HG03565 (cell line): Measurements from ENCODE around the gene TCF7L1.

ENCODE experiments used
- ATAC-seq: cut with Tn5 transposase; IDR thresholded peaks from one replicate; pipeline ENCODE4 v1.9.1; 2021; ENCODE audit warnings: mild to moderate bottlenecking, moderate library complexity; ENCODE audit not compliant: unreplicated experiment

Gene TCF7L1

DNA sequence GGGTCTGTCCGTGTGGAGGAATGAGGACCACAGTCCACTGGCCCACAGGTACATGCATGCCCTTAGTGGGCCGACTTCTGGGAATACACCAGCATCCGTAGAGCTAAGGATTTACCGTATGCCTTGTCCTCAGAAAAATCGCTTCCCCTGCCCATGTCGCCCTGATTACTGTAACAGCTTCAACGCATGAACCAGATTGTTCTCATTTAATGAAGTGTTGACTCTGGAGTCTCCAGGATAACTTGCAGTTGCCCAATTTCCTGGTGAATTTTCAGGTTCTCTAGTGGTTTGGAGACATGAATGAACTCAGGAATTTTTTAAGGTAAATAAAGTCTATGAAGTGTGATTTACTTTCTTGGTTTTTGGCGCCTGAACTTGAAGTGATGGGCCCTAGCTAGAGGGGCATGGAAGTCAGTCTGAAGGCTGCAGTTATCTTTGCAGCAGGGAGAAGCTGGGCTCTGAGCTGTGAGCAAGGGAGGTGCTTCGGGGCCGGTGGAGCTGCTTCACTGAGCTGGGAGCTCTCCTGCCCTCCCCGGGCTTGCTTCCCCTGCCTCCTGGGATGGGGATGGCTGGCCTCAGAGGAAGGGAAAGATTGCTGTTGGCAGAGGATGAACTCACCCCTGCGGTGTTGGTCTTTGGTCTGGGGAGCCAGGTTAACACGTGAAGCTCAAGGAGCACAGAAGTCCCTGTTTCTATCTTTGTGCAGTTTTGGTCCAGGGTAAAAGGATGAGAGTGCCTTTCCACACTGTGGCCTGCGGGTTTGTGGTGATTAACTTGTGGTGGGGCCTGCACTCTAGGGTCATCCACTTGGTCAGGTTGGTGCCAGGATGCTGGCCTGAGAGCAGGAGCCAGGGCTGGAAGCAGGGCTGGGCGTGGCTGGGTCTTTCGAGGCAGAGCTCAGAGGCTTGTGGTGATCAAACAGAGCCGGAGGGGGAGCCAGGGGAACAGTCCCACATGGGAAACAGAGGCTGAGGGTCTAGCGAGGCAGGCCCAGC is 28.1 kb downstream of the TCF7L1 start:
- ATAC-seq: no peak

GRCh38 chr2:85162746-85163301 is 29.6 kb downstream of the TCF7L1 start:
- no peak for ATAC-seq

DNA sequence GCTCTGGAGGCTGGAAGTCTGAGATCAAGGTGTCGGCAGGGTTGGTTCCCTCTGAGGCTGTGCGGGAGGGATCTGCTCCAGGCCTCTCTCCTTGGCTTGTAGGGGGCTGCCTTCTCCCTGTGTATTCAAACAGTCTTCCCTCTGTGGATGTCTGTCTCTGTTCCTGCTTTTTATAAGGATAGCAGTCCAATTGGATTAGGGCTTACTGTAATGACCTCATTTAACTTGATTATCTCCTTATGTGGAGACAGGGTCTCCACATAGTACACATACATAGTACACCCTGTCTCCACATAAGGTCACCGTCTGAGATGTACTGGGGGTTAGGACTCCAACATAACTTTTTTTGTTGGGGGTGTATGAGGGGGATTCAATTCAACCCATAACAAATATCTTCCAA is 30.5 kb downstream of the TCF7L1 start:
- ATAC-seq: no peak

- no peak for ATAC-seq
These were observed 31.0 kb downstream of the TCF7L1 start for GRCh38 chr2:85164145-85164569.

DNA sequence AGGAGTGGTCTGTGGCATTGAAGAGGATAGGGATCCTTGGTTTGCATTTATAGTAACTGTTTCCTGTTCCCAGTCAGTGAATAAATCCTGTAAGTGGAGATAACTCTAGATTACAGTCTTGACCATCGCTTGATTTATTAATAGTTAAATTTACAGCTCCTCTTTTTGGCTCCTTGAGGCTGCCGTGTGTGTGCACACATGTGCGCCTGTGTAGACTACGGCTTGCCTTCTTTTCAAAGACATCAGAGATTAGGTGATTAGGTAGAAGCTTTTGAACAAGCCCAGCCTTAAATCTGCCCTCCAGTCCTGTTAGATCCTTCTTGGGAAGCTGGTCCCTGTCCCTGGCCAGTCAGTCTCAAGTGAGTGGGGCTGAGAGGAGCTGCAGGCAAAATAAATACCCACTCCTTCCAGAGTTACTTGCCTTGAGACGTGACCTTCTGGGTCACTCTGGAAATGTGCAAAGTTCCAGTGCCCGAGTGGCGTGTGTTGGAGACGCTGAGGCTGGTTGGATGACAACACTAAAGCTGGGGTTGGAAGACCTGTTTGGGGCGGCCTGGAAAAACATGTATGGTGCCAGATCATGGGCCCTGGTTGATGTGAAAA is 32.0 kb downstream of the TCF7L1 start:
- ATAC-seq: no peak

DNA sequence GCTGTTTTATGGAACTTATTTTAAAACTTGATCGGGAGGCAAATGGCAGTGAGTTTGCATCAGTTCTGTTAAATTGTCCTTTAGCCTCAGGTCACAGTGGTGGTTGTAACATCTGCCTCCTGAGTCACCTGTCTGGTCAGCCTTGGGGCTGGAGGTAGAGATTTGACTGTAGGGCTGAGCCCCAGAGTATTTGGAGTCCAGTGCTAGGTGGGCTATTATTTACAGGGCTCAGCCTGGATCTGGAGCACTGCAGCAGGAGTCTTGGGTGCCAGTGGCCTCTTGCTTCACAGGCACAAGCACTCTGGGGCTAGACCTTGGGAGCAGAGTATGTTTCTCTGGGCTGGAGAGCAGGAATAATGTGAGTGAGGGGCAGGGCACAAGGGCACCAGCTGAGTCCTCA is 32.8 kb downstream of the TCF7L1 start:
- no peak for ATAC-seq

- no peak for ATAC-seq
These were observed 34.3 kb downstream of the TCF7L1 start for GRCh38 chr2:85167479-85167878.

DNA sequence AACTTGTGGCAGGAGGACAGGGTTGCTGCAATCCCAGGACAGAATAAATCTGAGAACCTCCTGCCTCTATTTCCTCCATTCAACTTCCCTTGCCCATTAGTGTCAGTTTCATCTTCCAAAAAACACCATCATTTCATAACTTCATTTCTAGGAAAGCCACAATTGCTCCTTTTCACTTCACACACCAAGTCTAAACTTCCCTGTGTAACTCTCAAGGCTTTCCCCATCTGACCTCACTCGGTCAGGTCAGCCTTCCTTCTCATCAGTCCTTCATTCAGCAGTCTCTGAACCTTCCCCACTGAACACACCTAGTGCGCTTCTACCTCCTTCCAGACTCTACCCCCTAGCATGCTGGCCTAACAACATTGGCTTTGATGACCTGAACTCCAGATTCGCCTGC is 35.8 kb downstream of the TCF7L1 start:
- ATAC-seq: no peak

GRCh38 chr2:85169581-85169980 is 36.4 kb downstream of the TCF7L1 start:
- ATAC-seq: no peak

DNA sequence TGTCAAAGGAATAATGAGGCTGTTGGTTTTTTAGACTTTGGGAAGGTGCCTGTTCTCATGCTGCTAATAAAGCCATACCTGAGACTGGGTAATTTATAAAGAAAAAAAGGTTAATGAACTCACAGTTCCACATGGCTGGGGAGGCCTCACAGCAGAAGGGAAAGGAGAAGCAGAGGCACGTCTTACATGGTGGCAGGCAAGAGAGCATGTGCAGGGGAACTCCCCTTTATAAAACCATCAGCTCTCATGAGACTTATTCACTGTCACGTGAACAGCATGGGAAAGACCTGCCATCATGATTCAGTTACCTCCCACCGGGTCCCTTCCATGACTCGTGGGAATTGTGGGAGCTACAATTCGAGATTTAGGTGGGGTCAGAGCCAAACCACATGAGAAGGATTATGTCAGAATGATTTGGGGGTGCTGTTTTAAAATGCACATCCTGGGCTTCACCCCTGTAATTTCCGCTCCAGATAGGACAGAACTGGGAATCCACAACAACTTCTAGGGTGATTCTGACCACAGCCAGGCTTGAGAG is 37.8 kb downstream of the TCF7L1 start:
- no peak for ATAC-seq

DNA sequence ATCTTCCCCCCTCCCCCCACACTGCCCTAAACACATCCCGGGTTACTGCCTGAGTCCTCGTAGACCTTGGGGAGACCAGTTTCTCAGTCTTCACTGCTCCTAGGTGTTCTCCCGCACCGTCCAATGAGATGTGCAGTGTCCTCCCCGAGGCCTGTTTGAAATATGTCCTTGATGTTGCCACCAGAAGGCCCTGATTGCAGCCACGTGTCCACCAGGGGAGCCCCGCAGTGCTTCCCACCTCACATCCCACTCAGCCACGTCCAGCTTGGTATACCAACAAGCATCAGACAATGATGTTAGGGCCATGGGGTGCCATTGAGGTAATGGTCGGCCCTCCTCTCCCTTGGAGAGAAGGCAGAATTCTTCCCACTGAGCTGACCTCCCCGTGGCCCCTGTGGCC is 38.7 kb downstream of the TCF7L1 start:
- no peak for ATAC-seq

DNA sequence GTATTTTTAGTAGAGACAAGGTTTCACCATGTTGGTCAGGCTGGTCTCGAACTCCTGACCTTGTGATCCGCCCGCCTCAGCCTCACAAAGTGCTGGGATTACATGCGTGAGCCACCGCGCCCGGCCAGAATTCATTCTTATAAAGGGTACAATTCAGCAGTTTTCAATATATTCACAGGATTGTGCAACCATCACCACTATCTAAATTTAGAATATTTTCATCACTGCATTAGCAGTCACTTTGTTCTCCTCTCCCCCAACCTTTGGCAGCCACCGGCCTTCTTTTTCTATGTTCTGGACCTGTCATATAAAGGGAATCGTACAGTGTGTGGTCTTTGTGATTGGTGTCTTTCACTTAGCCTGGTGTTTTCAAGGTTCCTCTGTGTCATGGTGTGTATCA is 40.7 kb downstream of the TCF7L1 start:
- ATAC-seq: no peak

DNA sequence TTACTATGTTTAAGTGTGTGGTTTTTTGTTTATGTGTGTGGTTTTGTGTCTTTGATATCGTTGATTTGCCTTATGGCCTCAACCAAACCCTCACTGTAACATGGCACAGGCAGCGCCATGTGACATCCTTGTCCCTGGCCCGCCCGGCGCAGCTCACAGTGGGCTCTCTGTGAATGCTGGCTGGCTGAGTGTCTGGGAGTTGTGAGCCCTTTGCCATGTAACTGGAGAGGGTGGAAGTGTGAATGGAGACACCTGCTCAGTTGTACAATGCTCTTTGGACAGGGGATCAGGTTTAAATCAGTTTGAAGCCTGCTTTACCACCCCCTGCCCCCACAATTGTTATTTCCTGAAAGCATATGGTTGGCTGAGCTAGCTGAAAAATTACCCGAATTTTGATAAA is 41.8 kb downstream of the TCF7L1 start:
- no peak for ATAC-seq

GRCh38 chr2:85175369-85176299 is 42.4 kb downstream of the TCF7L1 start:
- no peak for ATAC-seq

DNA sequence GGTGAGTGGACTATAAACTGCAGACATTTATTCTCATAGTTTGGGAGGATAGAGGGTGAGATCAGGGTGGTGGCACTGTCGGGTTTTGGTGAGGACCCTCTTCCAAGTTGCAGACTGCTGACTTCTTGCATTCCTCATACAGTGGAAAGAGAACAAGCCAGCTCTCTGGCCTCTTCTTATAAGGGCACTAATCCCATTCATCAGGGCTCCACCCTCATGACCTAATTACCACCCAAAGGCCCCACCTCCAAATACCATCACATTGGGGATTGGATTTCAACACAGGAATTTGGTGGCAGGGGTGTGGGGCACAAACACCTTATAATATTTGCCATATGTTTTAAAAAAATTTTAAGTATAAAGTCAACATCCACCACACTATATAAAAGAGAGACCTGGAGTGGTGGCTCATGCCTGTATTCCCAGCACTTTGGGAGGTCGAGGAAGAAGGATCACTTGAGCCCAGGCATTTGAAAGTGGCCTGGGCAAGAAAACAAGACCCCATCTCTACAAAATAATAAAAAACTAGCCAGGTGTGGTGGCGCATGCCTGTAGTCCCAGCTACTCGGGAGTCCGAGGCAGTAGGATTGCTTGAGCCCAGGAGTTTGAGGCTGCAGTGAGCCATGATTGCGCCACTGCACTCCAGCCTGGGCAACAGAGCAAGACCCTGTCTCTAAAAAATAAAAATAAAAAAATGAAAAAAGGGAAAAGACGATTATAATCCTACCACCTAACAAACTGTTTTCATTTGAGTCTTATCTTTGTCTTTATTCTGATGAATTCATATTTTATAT is 44.0 kb downstream of the TCF7L1 start:
- no peak for ATAC-seq

GRCh38 chr2:85178154-85178553 is 45.0 kb downstream of the TCF7L1 start:
- ATAC-seq: no peak

GRCh38 chr2:85178980-85179411 is 45.8 kb downstream of the TCF7L1 start:
- ATAC-seq: no peak

GRCh38 chr2:85179541-85179940 is 46.3 kb downstream of the TCF7L1 start:
- no peak for ATAC-seq

DNA sequence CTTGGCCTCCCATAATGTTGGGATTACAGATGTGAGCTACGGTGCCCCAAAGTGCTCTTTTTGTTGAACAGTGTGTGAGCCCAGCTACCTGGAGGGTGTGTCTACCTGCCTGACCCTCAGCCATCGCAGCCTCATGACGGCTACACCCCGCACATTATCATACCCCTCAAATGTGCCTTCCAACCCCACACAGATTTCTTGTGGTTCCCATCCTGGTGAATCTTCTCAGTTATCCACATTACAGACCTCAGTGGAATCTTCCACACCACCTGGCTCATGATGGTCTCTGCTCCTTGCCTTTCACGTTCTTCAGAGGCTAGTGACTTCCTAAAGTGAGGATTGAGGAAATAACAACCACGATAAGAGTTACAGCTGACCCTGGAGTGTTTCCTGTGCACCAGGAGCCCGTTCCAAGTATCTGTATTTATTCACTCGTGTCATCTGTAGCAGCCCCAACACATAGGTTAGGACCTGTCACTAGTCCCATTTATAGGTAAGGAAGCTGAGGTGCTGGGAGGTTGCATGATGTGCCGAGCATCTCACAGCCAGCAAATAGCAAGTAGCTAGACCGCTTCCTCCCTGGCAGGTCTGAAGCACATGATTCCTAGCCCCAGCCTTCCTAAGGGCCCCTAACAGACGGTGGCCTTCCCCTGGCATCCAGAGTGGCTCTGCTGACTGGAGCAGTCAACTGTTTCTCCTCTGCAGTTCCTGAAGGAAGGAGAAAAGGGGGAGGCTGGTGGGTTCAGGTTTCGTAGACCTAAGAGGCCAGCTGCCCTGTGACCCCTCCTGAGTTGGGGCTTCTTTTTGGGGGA is 47.3 kb downstream of the TCF7L1 start:
- ATAC-seq: no peak
